ENCODE measurements around the gene CDADC1. TPM values are rescaled to one million over a fixed set of nuclear protein-coding genes. Genes with fewer than 3 reads are reported as not detected.
A peak's percentile ranks its signal among the peaks of the same experiment; 100 is the strongest.

CDADC1 gene
- 4.6 TPM for total RNA-seq

DNA sequence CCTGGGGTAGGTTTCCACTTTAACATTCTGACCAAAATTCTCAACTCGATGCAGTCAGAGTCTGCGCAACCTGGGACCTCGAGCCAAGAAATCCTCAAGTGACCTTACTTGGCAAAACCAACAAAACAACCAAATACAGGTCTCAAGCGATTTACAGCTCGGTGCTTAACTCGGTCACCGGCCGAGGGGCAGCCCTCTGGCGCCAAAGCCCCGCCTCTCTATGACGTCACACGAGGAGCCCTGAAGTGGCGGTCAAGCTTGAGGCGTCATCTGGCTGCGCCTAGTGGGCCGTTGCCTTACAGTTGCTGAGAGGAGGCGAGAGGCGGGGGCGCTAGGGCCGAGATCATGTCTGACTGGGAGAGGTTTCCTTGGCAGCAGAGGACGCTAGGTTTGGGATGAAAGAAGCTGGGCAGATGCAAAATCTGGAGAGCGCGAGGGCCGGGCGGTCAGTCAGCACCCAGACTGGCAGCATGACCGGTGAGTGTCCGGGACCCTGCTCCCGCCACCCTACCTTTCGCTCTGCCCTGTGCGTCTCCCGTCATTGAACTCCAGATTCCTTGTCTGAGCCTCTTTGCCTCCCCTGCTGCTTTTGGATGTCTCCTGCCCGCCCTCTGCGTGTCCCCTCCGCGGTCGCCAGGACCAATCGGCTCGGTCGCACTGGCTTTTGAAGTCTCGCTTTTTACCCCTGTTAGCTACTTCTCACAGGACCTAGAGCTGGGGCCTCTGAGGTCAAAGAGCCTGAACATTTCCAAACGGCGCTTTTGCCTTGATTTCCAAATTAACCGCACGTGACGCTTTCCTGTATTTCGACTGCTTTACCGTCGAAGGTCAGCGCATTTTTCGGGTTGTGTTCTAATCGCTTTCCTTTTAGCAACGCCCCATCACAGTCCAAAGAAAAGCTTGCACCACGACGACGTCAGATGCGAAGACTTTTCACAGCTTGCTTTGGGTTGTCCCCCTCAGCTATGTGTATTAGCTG lies at the start of gene CDADC1:
Gene CDADC1, plus strand, starts transcription at position 283 of the 979 bp plus-strand sequence. Its CDS starts 113 bp downstream, at position 396.
- Histone ChIP-seq H3K9me3 (ENCODE audit: low read depth, low read length) (no peaks in the 10 kb centered on the region), H3K4me3 (ENCODE audit: low read length) (peak within 1 kb of the TSS; percentile 99), H3K27me3 (ENCODE audit: insufficient read depth, low read length) (no peaks in the 10 kb centered on the region)

GRCh38 chr13:49206641-49207040 lies 41.1 kb upstream of the CDADC1 start:
- no peaks in the 10 kb centered on the region for H3K9me3 ChIP-seq (ENCODE audit: low read depth, low read length)
- no peaks in the 10 kb centered on the region for H3K27me3 ChIP-seq (ENCODE audit: insufficient read depth, low read length)
- no peaks in the 10 kb centered on the region for H3K4me1 ChIP-seq (ENCODE audit: insufficient read depth, low read length)
- no peak overlapping the region for H3K4me3 ChIP-seq (ENCODE audit: low read length)

More for the DNA sequence above, at the start of gene CDADC1:
- peaks cover 29% of the 10 kb centered on the region for H3K4me1 ChIP-seq (ENCODE audit: insufficient read depth, low read length)

DNA sequence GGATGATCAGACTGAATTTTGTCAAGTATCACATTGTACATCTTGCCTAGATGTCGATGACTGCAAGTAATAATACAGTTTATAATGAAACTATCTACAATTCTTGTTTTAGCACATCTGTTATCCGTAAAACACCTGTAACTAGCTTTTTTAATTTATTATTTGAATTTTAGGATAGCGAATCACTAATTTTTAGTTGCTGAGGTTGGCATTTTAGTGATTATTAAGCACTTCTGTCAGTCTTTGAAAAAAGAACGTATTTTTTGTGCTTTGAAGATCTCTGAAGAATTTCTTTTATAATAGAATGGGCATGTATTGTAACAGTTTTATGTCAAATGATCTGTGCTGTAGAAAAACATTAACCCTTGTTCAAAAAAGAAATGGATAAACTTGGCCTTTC lies 39.1 kb upstream of the CDADC1 start:
- H3K4me1 ChIP-seq (ENCODE audit: insufficient read depth, low read length) = peaks cover 7% of the 10 kb centered on the region
- H3K27me3 ChIP-seq (ENCODE audit: insufficient read depth, low read length) = no peaks in the 10 kb centered on the region
- H3K9me3 ChIP-seq (ENCODE audit: low read depth, low read length) = no peaks in the 10 kb centered on the region
- H3K4me3 ChIP-seq (ENCODE audit: low read length) = no peak overlapping the region

- Histone ChIP-seq H3K27me3 (ENCODE audit: insufficient read depth, low read length) (no peaks in the 10 kb centered on the region), H3K4me1 (ENCODE audit: insufficient read depth, low read length) (peaks cover 21% of the 10 kb centered on the region), H3K4me3 (ENCODE audit: low read length) (no peak overlapping the region), H3K9me3 (ENCODE audit: low read depth, low read length) (no peaks in the 10 kb centered on the region)
Measured at GRCh38 chr13:49210114-49210513, 37.6 kb upstream of the CDADC1 start.

GRCh38 chr13:49210669-49211068 lies 37.1 kb upstream of the CDADC1 start:
- Histone ChIP-seq H3K27me3 (ENCODE audit: insufficient read depth, low read length) (no peaks in the 10 kb centered on the region), H3K4me1 (ENCODE audit: insufficient read depth, low read length) (peaks cover 24% of the 10 kb centered on the region), H3K4me3 (ENCODE audit: low read length) (no peak overlapping the region)

DNA sequence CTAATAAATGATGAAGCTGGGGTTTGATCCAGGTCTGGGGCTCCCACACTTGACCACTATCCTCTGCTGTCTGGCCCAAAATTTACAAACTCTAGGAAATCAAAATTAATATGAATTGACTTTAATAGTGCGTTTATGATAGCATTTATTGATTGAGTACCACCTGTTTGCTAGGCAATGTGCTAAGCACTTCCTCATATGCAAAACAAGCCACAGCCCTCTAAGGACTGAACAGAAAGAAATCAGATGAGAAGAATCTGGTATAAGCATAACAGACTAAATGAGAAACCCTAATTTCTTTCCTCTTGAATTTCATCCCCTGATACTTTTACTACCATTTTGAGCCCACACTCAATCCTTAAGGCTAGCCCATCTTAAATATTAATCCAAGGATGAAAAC lies 34.2 kb upstream of the CDADC1 start:
- Histone ChIP-seq H3K9me3 (ENCODE audit: low read depth, low read length) (no peaks in the 10 kb centered on the region), H3K4me3 (ENCODE audit: low read length) (no peak overlapping the region), H3K4me1 (ENCODE audit: insufficient read depth, low read length) (peaks cover 34% of the 10 kb centered on the region), H3K27me3 (ENCODE audit: insufficient read depth, low read length) (peaks cover 7% of the 10 kb centered on the region)

More at GRCh38 chr13:49210669-49211068, 37.1 kb upstream of the CDADC1 start:
- no peaks in the 10 kb centered on the region for H3K9me3 ChIP-seq (ENCODE audit: low read depth, low read length)

DNA sequence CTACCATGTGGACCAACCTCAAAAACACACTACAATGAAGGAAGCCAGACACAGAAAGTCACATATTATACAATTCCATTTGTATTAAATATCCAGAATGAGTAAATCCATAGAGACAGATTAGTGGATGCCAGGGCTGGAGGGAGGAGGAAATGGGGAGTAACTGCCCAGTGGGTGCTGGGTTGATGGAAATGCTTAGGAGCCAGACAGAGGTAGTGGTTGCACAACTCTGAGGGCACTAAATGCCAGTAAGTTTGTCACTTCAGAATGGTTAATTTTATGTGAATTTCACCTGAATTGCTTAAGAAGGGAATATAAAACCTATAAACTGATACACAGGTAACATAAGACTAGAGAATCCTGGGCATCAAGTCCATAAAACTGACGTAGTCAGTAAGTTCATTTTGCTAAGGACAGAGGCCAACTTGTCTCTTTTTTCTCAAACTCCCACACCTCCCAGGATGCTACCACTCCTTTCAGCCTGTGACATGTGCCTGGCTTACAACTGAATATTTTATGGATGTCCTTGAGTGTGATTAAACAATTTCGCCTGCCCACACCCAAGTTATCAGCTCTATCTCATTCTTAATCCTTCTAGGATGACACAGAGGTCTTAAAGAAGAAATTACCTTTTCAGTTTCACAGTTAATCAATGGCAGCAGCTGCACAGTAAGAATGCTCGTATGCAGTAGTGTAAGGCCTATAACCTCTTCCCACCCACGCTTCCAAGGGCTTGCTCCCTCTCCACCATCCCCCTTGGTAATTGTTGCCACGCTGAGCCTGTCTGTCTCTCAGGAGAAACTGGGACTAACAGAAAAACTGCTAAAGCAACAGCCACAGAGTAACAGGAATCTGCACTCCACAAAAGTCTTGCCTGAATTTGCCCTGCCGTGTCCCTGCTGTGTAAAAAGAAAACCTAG lies 33.5 kb upstream of the CDADC1 start:
- Histone ChIP-seq H3K4me3 (ENCODE audit: low read length) (no peak overlapping the region), H3K27me3 (ENCODE audit: insufficient read depth, low read length) (peaks cover 12% of the 10 kb centered on the region), H3K4me1 (ENCODE audit: insufficient read depth, low read length) (peaks cover 34% of the 10 kb centered on the region), H3K9me3 (ENCODE audit: low read depth, low read length) (no peaks in the 10 kb centered on the region)

DNA sequence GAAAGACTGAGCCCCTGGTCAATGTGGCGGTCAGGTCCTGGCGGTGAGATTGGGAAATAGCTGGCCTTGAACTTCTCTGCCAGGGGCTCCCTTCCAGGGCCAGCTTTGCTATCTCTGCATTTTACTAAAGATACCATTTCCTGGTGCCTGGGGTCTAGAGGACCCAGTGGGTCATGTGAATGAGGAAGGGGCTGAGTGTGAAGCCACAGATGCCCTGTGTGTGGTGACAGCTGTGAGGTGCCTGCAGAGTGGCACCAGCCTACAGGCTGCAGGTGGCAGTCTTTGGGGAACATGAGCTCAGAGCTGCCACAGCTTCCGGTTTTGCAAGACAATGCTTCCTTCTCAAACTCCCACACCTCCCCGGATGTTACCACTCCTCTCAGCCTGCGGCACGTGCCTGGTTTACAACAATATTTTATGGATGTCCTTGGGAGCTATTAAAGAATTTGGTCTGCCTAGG lies 32.8 kb upstream of the CDADC1 start:
- H3K27me3 ChIP-seq (ENCODE audit: insufficient read depth, low read length) = peaks cover 19% of the 10 kb centered on the region
- H3K9me3 ChIP-seq (ENCODE audit: low read depth, low read length) = no peaks in the 10 kb centered on the region
- H3K4me1 ChIP-seq (ENCODE audit: insufficient read depth, low read length) = peaks cover 38% of the 10 kb centered on the region
- no peak overlapping the region for H3K4me3 ChIP-seq (ENCODE audit: low read length)

- H3K4me3 ChIP-seq (ENCODE audit: low read length) = no peak overlapping the region
- peaks cover 29% of the 10 kb centered on the region for H3K27me3 ChIP-seq (ENCODE audit: insufficient read depth, low read length)
- H3K4me1 ChIP-seq (ENCODE audit: insufficient read depth, low read length) = peaks cover 49% of the 10 kb centered on the region
- H3K9me3 ChIP-seq (ENCODE audit: low read depth, low read length) = no peaks in the 10 kb centered on the region
Measured at GRCh38 chr13:49216334-49216733, 31.4 kb upstream of the CDADC1 start.

- H3K27me3 ChIP-seq (ENCODE audit: insufficient read depth, low read length) = peaks cover 39% of the 10 kb centered on the region
- no peaks in the 10 kb centered on the region for H3K9me3 ChIP-seq (ENCODE audit: low read depth, low read length)
- peaks cover 49% of the 10 kb centered on the region for H3K4me1 ChIP-seq (ENCODE audit: insufficient read depth, low read length)
- no peak overlapping the region for H3K4me3 ChIP-seq (ENCODE audit: low read length)
Measured at GRCh38 chr13:49217962-49218492, 29.7 kb upstream of the CDADC1 start.

DNA sequence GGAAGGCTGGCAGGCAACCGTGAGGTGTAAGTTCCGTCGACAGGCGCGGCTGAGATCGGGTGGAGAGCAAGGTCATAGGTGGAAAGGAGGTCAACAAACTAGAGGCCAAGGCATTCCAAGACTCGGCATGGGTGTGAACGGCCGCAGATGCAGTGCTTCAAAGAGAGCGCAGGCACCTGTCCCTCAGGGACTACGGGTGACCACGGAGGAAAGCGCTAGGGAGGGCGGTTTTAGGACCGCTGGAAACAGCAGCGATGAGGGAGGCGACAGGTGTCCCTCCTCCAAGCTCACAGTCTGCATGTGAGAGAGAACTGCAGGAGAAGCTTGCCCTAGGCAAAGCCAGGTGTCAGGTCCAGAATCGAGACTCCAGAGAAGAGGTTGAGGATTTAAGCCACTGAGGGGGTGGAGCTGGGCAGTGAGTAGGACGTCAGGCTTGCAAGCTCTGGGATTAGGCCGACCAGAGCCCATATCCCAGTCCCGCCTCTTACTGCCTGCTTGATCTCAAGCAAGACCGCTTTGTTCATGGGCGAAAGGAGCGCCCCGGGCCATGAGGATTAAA lies 29.2 kb upstream of the CDADC1 start:
- Histone ChIP-seq H3K4me3 (ENCODE audit: low read length) (no peak overlapping the region), H3K9me3 (ENCODE audit: low read depth, low read length) (no peaks in the 10 kb centered on the region), H3K4me1 (ENCODE audit: insufficient read depth, low read length) (peaks cover 44% of the 10 kb centered on the region), H3K27me3 (ENCODE audit: insufficient read depth, low read length) (peaks cover 45% of the 10 kb centered on the region)

GRCh38 chr13:49219647-49220035 lies 28.1 kb upstream of the CDADC1 start:
- Histone ChIP-seq H3K4me3 (ENCODE audit: low read length) (peak overlapping the region; percentile 34), H3K9me3 (ENCODE audit: low read depth, low read length) (no peaks in the 10 kb centered on the region), H3K4me1 (ENCODE audit: insufficient read depth, low read length) (peaks cover 34% of the 10 kb centered on the region), H3K27me3 (ENCODE audit: insufficient read depth, low read length) (peaks cover 49% of the 10 kb centered on the region)

DNA sequence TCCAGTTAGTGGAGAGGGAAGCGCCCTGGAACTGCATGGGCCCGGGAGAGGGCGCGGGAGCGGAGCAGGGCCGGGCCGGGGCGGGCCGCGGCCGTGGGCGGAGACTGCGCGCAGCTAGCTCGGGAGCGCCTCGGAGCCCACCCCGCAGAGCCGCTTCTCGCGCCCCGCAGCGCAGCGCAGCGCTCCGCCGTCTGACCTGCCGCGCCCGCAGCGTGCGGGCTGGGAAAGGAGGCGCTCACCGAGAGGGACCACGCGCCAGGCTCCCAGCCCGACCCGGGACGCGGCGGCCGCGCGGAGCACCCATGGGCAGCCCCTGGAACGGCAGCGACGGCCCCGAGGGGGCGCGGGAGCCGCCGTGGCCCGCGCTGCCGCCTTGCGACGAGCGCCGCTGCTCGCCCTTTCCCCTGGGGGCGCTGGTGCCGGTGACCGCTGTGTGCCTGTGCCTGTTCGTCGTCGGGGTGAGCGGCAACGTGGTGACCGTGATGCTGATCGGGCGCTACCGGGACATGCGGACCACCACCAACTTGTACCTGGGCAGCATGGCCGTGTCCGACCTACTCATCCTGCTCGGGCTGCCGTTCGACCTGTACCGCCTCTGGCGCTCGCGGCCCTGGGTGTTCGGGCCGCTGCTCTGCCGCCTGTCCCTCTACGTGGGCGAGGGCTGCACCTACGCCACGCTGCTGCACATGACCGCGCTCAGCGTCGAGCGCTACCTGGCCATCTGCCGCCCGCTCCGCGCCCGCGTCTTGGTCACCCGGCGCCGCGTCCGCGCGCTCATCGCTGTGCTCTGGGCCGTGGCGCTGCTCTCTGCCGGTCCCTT lies 27.5 kb upstream of the CDADC1 start, which contains the start of gene MLNR:
Gene MLNR, plus strand, starts transcription at position 303 of the 820 bp plus-strand sequence. Its CDS starts 0 bp downstream, at position 303.
- Histone ChIP-seq H3K4me3 (ENCODE audit: low read length) (peak within 1 kb of the TSS; percentile 34), H3K27me3 (ENCODE audit: insufficient read depth, low read length) (peaks cover 49% of the 10 kb centered on the region), H3K4me1 (ENCODE audit: insufficient read depth, low read length) (peaks cover 28% of the 10 kb centered on the region), H3K9me3 (ENCODE audit: low read depth, low read length) (no peaks in the 10 kb centered on the region)

All from mononuclear cell (primary cell).